ENCODE data around the gene ZIC4.

ZIC4 gene

GRCh38 chr3:147341727-147342126 lies 64.6 kb downstream of the ZIC4 start:
- DNase-seq = no peak

GRCh38 chr3:147336543-147337278 lies 69.6 kb downstream of the ZIC4 start:
- no peak for DNase-seq
